BJ (cell line): Measurements from ENCODE around the gene VPS37D. TPM values are rescaled to one million over a fixed set of nuclear protein-coding genes. Genes with fewer than 3 reads are reported as not detected.
"Not testable (repeated sequence)": the region's sequence is repeated elsewhere in the genome, so short reads cannot be mapped to it uniquely, and the experiment has no call there.

Experiments used
- CTCF ChIA-PET: fragments of 350-600 bp; formaldehyde crosslinking; extraction: SDS; loops from one replicate; lab custom pipeline; 2021; ENCODE audit warnings: antibody characterized with exemption, inconsistent platforms; lab: Yijun Ruan, JAX
- POLR2A ChIA-PET: fragments of 300-600 bp; sonication (Branson Sonifier 250); formaldehyde crosslinking; extraction: SDS; loops from one replicate; lab custom pipeline; 2021; ENCODE audit warnings: antibody characterized with exemption; lab: Charles Lee
- DNase-seq: peaks from one replicate; pipeline ENCODE4 v3.0.0-alpha.2; 2011; ENCODE audit warnings: low read depth
- H3K27me3 ChIP-seq: 2 replicates; pipeline ENCODE4 v1.6.0; 2011; ENCODE audit warnings: low read length; ENCODE audit not compliant: control insufficient read depth, insufficient read depth
- H3K36me3 ChIP-seq: 2 replicates; pipeline ENCODE4 v1.5.1; 2011; ENCODE audit warnings: low read length; ENCODE audit not compliant: control insufficient read depth, insufficient read depth
- H3K4me3 ChIP-seq: 2 replicates; pipeline ENCODE4 v1.5.1; 2011; ENCODE audit warnings: low read depth, mild to moderate bottlenecking, control low read depth, low read length
- polyA plus RNA-seq: library from polyadenylated mRNA; depleted of rRNA; stranded (reverse); fragments of >200 nt; gene quantifications from 2 replicates; pipeline ENCODE4 v1.2.3, GENCODE V29; 2011
- TF ChIP-seq, protein P1 (sequence below): IDR thresholded peaks from 2 replicates; pipeline ENCODE4 v1.5.1; 2011; ENCODE audit warnings: low read depth, mild to moderate bottlenecking, control low read depth, inconsistent platforms, low read length, moderate library complexity; ENCODE audit not compliant: insufficient read depth

Gene VPS37D
- polyA plus RNA-seq, 1 experiment, result 3.3 TPM

DNA sequence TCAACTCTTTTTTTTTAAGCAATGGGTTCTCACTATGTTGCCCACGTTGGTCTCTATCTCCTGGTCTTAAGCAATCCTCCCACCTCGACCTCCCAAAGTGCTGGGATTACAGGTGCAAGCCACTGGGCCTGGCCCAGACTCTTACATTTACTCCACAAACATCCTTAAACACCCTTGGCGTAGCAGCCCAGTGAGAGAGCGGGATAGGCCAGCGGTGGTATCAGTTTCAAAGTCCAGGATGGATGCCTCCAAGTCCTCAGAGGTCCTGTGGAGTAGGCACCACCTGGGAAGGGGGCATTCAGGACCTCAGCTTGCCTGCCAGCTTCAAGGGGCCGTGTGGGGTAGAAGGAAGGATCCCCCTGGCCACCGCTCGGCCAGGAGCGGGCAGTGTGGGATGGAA is 18.1 kb upstream of the VPS37D start:
- TF ChIP-seq, protein P1, sequence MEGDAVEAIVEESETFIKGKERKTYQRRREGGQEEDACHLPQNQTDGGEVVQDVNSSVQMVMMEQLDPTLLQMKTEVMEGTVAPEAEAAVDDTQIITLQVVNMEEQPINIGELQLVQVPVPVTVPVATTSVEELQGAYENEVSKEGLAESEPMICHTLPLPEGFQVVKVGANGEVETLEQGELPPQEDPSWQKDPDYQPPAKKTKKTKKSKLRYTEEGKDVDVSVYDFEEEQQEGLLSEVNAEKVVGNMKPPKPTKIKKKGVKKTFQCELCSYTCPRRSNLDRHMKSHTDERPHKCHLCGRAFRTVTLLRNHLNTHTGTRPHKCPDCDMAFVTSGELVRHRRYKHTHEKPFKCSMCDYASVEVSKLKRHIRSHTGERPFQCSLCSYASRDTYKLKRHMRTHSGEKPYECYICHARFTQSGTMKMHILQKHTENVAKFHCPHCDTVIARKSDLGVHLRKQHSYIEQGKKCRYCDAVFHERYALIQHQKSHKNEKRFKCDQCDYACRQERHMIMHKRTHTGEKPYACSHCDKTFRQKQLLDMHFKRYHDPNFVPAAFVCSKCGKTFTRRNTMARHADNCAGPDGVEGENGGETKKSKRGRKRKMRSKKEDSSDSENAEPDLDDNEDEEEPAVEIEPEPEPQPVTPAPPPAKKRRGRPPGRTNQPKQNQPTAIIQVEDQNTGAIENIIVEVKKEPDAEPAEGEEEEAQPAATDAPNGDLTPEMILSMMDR, result no peak
- ChIA-PET POLR2A (no interaction called here), CTCF (interaction anchor here (0.8 kb wide), 1 partner anchor 76 kb away, joined by 4 read pairs; no protein-coding TSS in a partner anchor)
- no peak for DNase-seq
- H3K27me3 ChIP-seq, result peaks cover 40% of the 10 kb centered on the region
- no peaks in the 10 kb centered on the region for H3K36me3 ChIP-seq
- no peak overlapping the region for H3K4me3 ChIP-seq

DNA sequence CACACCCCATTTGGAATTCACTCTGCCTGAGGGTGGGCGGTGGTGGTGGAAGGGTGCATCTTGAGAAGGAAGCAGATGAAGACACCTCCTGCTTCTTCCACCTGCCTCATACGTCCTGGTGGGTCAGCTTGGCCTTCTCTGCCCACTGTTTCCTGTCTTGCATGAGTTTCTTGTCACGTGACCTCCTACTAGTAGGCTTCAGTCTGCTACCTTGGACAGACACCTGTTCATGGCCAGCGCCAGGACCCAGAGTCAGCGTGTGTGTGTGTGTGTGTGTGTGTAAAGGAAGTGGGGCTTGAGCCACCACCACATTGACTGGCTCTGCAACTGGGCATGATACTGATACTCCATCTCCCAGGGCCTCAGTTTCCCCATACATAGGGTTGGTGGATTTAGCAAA is 17.1 kb upstream of the VPS37D start:
- TF ChIP-seq, protein P1, result no peak
- ChIA-PET POLR2A (no interaction called here), CTCF (no interaction called here)
- Histone ChIP-seq H3K27me3 (peaks cover 37% of the 10 kb centered on the region), H3K4me3 (no peak overlapping the region), H3K36me3 (no peaks in the 10 kb centered on the region)
- DNase-seq, result no peak

DNA sequence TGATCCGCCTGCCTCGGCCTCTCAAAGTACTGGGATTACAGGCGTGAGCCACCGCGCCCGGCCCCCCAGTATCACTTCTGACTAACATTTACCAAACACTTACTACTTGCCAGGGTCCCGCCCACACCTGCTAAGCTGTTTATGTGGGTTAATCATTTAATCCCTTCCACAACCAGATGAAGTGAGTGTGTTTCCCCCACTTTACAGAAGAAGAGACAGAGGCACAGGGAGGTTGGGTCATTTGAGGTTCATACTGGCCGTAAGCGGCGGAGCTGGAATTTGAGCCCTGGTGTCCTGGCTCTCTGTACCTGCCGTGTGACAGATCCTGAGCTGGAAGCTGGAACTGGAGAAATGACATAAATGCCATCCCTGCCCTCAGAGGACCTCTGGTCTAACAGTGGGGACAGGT is 15.1 kb upstream of the VPS37D start:
- Histone ChIP-seq H3K4me3 (no peak overlapping the region), H3K27me3 (peaks cover 19% of the 10 kb centered on the region), H3K36me3 (no peaks in the 10 kb centered on the region)
- ChIA-PET CTCF (interaction anchor here (0.8 to 1.0 kb wide), 2 partner anchors 73 to 87 kb away, joined by 3 read pairs; no protein-coding TSS in a partner anchor), POLR2A (no interaction called here)
- no peak for DNase-seq
- TF ChIP-seq, protein P1, result no peak

DNA sequence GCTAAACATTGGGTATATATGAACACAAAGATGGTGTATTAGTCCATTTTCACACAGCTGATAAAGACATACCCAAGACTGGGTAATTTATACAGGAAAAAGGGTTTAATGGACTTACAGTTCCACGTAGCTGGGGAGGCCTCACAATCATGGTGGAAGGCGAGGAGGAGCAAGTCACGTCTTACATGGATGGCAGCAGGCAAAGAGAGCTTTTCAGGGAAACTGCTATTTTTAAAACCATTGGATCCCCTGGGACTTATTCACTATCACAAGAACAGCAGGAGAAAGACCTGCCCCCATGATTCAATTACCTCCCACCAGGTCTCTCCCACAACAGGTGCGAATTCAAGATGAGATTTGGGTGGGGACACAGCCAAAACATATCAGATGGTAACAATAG is 12.3 kb upstream of the VPS37D start:
- H3K36me3 ChIP-seq, H3K4me3 ChIP-seq, H3K27me3 ChIP-seq, POLR2A ChIA-PET, DNase-seq, CTCF ChIA-PET: not testable (repeated sequence)

DNA sequence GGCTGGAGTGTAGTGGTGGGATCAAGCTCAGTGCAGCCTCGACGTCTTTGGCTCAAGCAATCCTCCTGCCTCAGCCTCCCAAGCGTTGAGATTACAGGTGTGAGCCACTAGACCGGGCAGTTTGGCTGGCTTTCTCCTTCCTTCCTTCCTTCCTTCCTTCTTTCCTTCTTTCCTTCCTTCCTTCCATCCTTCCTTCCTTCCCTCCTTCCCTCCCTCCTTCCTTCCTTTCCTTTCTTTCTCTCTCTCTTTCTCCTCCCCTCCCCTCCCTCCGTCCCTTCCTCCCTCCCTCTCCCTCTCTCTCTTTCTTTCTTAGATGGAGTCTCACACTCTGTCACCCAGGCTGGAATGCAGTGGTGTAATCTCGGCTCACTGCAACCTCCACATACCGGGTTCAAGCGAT is 7.6 kb upstream of the VPS37D start:
- POLR2A ChIA-PET, result no interaction called here
- no peak for DNase-seq
- no peaks in the 10 kb centered on the region for H3K27me3 ChIP-seq
- H3K4me3 ChIP-seq, result no peak overlapping the region
- CTCF ChIA-PET, result no interaction called here
- H3K36me3 ChIP-seq, result no peaks in the 10 kb centered on the region
- TF ChIP-seq, protein P1, result no peak

DNA sequence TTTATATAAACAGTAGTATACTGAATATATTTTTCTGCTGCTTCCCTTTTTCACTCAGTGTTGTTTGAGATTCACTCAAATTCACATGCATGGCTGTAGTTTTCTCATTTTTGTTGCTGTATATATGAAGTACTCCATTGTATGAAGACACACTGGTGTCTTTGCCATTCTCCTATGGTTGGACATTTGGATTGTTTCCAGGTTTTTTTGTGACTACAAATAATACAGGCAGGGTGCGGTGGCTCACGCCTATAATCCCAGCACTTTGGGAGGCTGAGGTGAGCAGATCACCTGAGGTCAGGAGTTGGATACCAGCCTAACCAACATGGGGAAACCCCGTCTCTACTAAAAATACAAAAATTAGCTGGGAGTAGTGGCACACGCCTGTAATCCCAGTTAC is 7.0 kb upstream of the VPS37D start:
- CTCF ChIA-PET, result interaction anchor here (1.5 kb wide), 1 partner anchor 53 kb away, joined by 4 read pairs; no protein-coding TSS in a partner anchor
- POLR2A ChIA-PET, H3K4me3 ChIP-seq, DNase-seq, H3K36me3 ChIP-seq, H3K27me3 ChIP-seq: not testable (repeated sequence)
